Activated CD4-positive, alpha-beta T cell treated with anti-CD3 and anti-CD28 coated beads for 1 hour (primary cell): ENCODE data around the gene GDF10.

ENCODE experiments used
- DNase-seq: peaks from one replicate; pipeline ENCODE4 v3.0.0-alpha.2; 2020

The GDF10 gene

GRCh38 chr10:47356708-47357107, 56.7 kb downstream of the GDF10 start:
- DNase-seq = no peak

DNA sequence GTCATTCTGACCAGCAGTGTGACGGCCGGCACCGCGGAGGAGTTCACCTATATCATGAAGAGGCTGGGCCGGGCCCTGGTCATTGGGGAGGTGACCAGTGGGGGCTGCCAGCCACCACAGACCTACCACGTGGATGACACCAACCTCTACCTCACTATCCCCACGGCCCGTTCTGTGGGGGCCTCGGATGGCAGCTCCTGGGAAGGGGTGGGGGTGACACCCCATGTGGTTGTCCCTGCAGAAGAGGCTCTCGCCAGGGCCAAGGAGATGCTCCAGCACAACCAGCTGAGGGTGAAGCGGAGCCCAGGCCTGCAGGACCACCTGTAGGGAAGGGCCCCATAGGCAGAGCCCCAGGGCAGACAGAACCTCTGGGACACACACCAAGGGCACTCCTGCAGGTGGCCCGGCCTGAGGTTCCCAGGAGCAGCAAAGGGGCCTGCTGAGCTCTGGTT, 57.2 kb downstream of the GDF10 start:
- DNase-seq = no peak

DNA sequence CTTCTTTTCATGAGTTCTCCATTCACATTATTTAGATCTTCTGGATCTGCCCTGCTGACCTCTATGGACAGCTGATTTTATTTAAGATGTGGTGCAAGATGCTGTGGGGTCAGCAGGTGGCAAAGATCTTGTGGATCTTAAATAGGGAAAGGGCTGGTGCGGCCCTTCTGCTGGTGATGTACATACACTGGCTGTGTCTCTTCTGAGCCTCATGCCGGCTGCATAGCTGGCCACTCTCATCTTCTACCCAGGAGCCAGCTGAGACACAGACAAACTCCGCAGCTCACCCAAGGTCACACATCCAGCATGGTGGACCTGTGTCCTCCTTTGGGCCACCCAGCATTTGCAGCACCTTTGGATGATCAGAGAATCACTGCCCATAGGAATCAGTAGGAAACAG, 57.9 kb downstream of the GDF10 start:
- DNase-seq = no peak

DNA sequence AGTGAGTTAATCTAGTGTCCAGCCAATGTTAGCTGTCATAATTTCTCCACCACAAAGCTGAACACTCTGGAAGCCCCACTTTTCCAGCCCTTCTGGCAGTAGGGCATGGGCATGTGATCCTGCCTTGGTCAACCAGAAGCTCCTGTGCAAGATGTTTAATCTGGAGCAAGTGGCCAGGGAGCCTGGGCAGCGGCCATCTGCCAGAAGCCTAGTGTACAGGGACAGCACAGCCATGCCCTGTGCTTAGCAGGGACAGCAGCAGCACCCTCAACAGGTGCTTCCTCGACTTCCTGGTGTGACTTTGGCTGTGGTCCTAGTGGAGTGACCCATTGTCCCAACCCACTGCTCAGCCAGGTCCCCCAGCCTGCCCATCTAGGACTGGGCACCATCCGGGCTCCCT, 58.5 kb downstream of the GDF10 start:
- no peak for DNase-seq

GRCh38 chr10:47359101-47359500, 59.1 kb downstream of the GDF10 start:
- no peak for DNase-seq

GRCh38 chr10:47359626-47360418, 59.8 kb downstream of the GDF10 start:
- no peak for DNase-seq

DNA sequence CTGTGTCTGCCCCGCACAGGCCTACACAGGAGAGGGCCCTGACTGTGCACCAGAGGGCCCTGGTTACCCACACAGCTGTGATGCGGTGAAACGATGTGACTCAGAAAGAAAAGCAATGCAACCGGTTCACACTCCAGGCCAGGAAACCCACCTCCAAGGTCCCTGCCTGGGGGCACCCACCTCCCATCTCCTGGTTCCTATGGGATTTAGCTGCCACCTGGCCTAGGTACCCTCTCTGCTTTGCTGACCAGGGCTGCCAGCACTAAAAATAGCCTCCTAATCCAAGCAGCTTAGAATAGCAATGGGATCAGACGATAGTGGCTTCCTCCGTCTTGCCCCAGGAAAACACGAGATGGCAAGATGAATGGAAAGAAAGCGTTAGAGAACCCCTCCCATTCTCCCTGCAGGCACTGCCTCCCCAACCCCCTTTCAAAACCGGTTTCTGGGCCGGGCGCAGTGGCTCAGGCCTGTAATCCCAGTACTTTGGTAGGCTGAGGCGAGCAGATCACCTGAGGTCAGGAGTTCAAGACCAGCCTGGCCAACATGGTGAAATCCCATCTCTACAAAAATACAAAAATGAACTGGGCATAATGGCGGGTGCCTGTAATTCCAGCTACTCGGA, 60.5 kb downstream of the GDF10 start:
- DNase-seq = no peak

- no peak for DNase-seq
Measured at GRCh38 chr10:47361293-47361692, 61.3 kb downstream of the GDF10 start.

GRCh38 chr10:47362199-47362598, 62.2 kb downstream of the GDF10 start:
- DNase-seq = no peak
